Activated naive CD4-positive, alpha-beta T cell treated with anti-CD3 and anti-CD28 coated beads for 36 hours (primary cell): ENCODE results near the gene B3GALT5. TPM values are rescaled to one million over a fixed set of nuclear protein-coding genes. Genes with fewer than 3 reads are reported as not detected.

ENCODE experiments used
- CTCF ChIA-PET: fragments of 350-600 bp; sonication (Branson Sonifier 250); formaldehyde crosslinking; loops from one replicate; lab custom pipeline; 2021; ENCODE audit warnings: antibody characterized with exemption; lab: Charles Lee
- DNase-seq: peaks from one replicate; pipeline ENCODE4 v3.0.0-alpha.2; 2020
- H3K27ac Mint-ChIP-seq: one replicate; pipeline ENCODE4 v1.8.0; 2021; ENCODE audit warnings: mild to moderate bottlenecking, mixed read lengths
- H3K27me3 Mint-ChIP-seq: one replicate; pipeline ENCODE4 v1.8.0; 2021; ENCODE audit warnings: low read depth, mixed read lengths
- H3K36me3 Mint-ChIP-seq: one replicate; pipeline ENCODE4 v1.8.0; 2021; ENCODE audit warnings: low read depth, mixed read lengths
- H3K4me1 Mint-ChIP-seq: one replicate; pipeline ENCODE4 v1.8.0; 2021; ENCODE audit warnings: low read depth, mixed read lengths
- H3K4me3 Mint-ChIP-seq: one replicate; pipeline ENCODE4 v1.8.0; 2021; ENCODE audit warnings: mild to moderate bottlenecking, moderate library complexity, mixed read lengths
- H3K9me3 Mint-ChIP-seq: one replicate; pipeline ENCODE4 v1.8.0; 2021; ENCODE audit warnings: mixed read lengths
- intact Hi-C: fragments of 100-400 bp; cut with micrococcal nuclease; formaldehyde crosslinking; loops from one replicate; pipeline ENCODE4 v1.15.1; 2023
- total RNA-seq, 2 experiments: library from RNA; stranded (reverse); gene quantifications; one replicate each; pipeline ENCODE4 v1.2.3, GENCODE V29; 2021

The B3GALT5 gene
- total RNA-seq, 2 experiments from 2014 or later: not detected

GRCh38 chr21:39654951-39655350 is 42.2 kb downstream of the B3GALT5 start:
- Mint-ChIP-seq H3K4me1 (no peaks in the 10 kb centered on the region), H3K36me3 (no peaks in the 10 kb centered on the region), H3K27ac (no peak overlapping the region), H3K27me3 (no peaks in the 10 kb centered on the region), H3K4me3 (no peak overlapping the region), H3K9me3 (peaks cover 14% of the 10 kb centered on the region)
- DNase-seq: no peak
- intact Hi-C loops: no loop called here
- CTCF ChIA-PET: no interaction called here

- Mint-ChIP-seq H3K27ac (no peak overlapping the region), H3K36me3 (no peaks in the 10 kb centered on the region), H3K9me3 (peaks cover 14% of the 10 kb centered on the region), H3K4me3 (no peak overlapping the region), H3K4me1 (no peaks in the 10 kb centered on the region), H3K27me3 (no peaks in the 10 kb centered on the region)
- intact Hi-C loops: no loop called here
- CTCF ChIA-PET: no interaction called here
- no peak for DNase-seq
These were observed 42.8 kb downstream of the B3GALT5 start for GRCh38 chr21:39655589-39655988.

- H3K9me3 Mint-ChIP-seq: peaks cover 14% of the 10 kb centered on the region
- H3K36me3 Mint-ChIP-seq: no peaks in the 10 kb centered on the region
- no peak for DNase-seq
- intact Hi-C loops: no loop called here
- CTCF ChIA-PET: no interaction called here
- H3K4me3 Mint-ChIP-seq: no peak overlapping the region
- no peaks in the 10 kb centered on the region for H3K27me3 Mint-ChIP-seq
- H3K27ac Mint-ChIP-seq: no peak overlapping the region
- H3K4me1 Mint-ChIP-seq: no peaks in the 10 kb centered on the region
These were observed 43.5 kb downstream of the B3GALT5 start for GRCh38 chr21:39656209-39656608.

- H3K4me1 Mint-ChIP-seq: no peaks in the 10 kb centered on the region
- CTCF ChIA-PET: no interaction called here
- intact Hi-C loops: no loop called here
- H3K9me3 Mint-ChIP-seq: peaks cover 14% of the 10 kb centered on the region
- no peaks in the 10 kb centered on the region for H3K27me3 Mint-ChIP-seq
- H3K4me3 Mint-ChIP-seq: no peak overlapping the region
- DNase-seq: no peak
- no peaks in the 10 kb centered on the region for H3K36me3 Mint-ChIP-seq
- H3K27ac Mint-ChIP-seq: no peak overlapping the region
These were observed 44.5 kb downstream of the B3GALT5 start for GRCh38 chr21:39657091-39657689.

GRCh38 chr21:39658066-39658465 is 45.3 kb downstream of the B3GALT5 start:
- Mint-ChIP-seq H3K9me3 (peaks cover 11% of the 10 kb centered on the region), H3K27me3 (no peaks in the 10 kb centered on the region), H3K27ac (no peak overlapping the region), H3K4me3 (no peak overlapping the region), H3K36me3 (no peaks in the 10 kb centered on the region), H3K4me1 (no peaks in the 10 kb centered on the region)
- intact Hi-C loops: no loop called here
- no peak for DNase-seq
- CTCF ChIA-PET: no interaction called here

- H3K4me3 Mint-ChIP-seq: no peak overlapping the region
- no peak overlapping the region for H3K27ac Mint-ChIP-seq
- DNase-seq: no peak
- H3K4me1 Mint-ChIP-seq: no peaks in the 10 kb centered on the region
- peaks cover 3% of the 10 kb centered on the region for H3K9me3 Mint-ChIP-seq
- no peaks in the 10 kb centered on the region for H3K36me3 Mint-ChIP-seq
- intact Hi-C loops: no loop called here
- CTCF ChIA-PET: no interaction called here
- H3K27me3 Mint-ChIP-seq: no peaks in the 10 kb centered on the region
These were observed 46.5 kb downstream of the B3GALT5 start for GRCh38 chr21:39659070-39659815.

- intact Hi-C loops: no loop called here
- H3K4me1 Mint-ChIP-seq: no peaks in the 10 kb centered on the region
These were observed 47.6 kb downstream of the B3GALT5 start for GRCh38 chr21:39660191-39660980.

GRCh38 chr21:39661121-39661520 is 48.4 kb downstream of the B3GALT5 start:
- Mint-ChIP-seq H3K4me1 (no peaks in the 10 kb centered on the region), H3K9me3 (no peaks in the 10 kb centered on the region), H3K27ac (no peak overlapping the region), H3K27me3 (no peaks in the 10 kb centered on the region), H3K36me3 (no peaks in the 10 kb centered on the region), H3K4me3 (no peak overlapping the region)
- CTCF ChIA-PET: no interaction called here
- intact Hi-C loops: no loop called here
- no peak for DNase-seq

More at GRCh38 chr21:39660191-39660980, 47.6 kb downstream of the B3GALT5 start:
- Mint-ChIP-seq H3K9me3 (no peaks in the 10 kb centered on the region), H3K27ac (no peak overlapping the region), H3K27me3 (no peaks in the 10 kb centered on the region), H3K36me3 (no peaks in the 10 kb centered on the region), H3K4me3 (no peak overlapping the region)
- CTCF ChIA-PET: no interaction called here
- DNase-seq: no peak

- CTCF ChIA-PET: no interaction called here
- no peaks in the 10 kb centered on the region for H3K36me3 Mint-ChIP-seq
- no peaks in the 10 kb centered on the region for H3K9me3 Mint-ChIP-seq
- H3K27me3 Mint-ChIP-seq: no peaks in the 10 kb centered on the region
- no peak overlapping the region for H3K27ac Mint-ChIP-seq
- intact Hi-C loops: no loop called here
- no peak for DNase-seq
- H3K4me1 Mint-ChIP-seq: no peaks in the 10 kb centered on the region
- H3K4me3 Mint-ChIP-seq: no peak overlapping the region
These were observed 49.0 kb downstream of the B3GALT5 start for GRCh38 chr21:39661740-39662139.

- no peak overlapping the region for H3K27ac Mint-ChIP-seq
- no peaks in the 10 kb centered on the region for H3K4me1 Mint-ChIP-seq
- intact Hi-C loops: no loop called here
- no peaks in the 10 kb centered on the region for H3K9me3 Mint-ChIP-seq
- no peaks in the 10 kb centered on the region for H3K36me3 Mint-ChIP-seq
- no peaks in the 10 kb centered on the region for H3K27me3 Mint-ChIP-seq
- DNase-seq: no peak
- H3K4me3 Mint-ChIP-seq: no peak overlapping the region
- CTCF ChIA-PET: no interaction called here
These were observed 49.7 kb downstream of the B3GALT5 start for GRCh38 chr21:39662411-39662953.

- DNase-seq: no peak
- intact Hi-C loops: no loop called here
- Mint-ChIP-seq H3K4me1 (no peaks in the 10 kb centered on the region), H3K27ac (no peak overlapping the region), H3K4me3 (no peak overlapping the region), H3K36me3 (no peaks in the 10 kb centered on the region), H3K27me3 (no peaks in the 10 kb centered on the region), H3K9me3 (no peaks in the 10 kb centered on the region)
- CTCF ChIA-PET: no interaction called here
These were observed 50.3 kb downstream of the B3GALT5 start for GRCh38 chr21:39663066-39663465.

- H3K27me3 Mint-ChIP-seq: no peaks in the 10 kb centered on the region
- H3K4me1 Mint-ChIP-seq: no peaks in the 10 kb centered on the region
- H3K4me3 Mint-ChIP-seq: no peak overlapping the region
- H3K9me3 Mint-ChIP-seq: no peaks in the 10 kb centered on the region
- CTCF ChIA-PET: interaction anchor here (0.8 kb wide), 1 partner anchor 146 kb away, joined by 3 read pairs; no protein-coding TSS in a partner anchor
- intact Hi-C loops: no loop called here
- H3K36me3 Mint-ChIP-seq: no peaks in the 10 kb centered on the region
- no peak for DNase-seq
- H3K27ac Mint-ChIP-seq: no peak overlapping the region
These were observed 51.2 kb downstream of the B3GALT5 start for GRCh38 chr21:39663742-39664492.
